Ascending aorta (tissue), 2 donors: Measurements from ENCODE around the gene MON2. TPM values are rescaled to one million over a fixed set of nuclear protein-coding genes. Genes with fewer than 3 reads are reported as not detected.
"Not testable (repeated sequence)": the region's sequence is repeated elsewhere in the genome, so short reads cannot be mapped to it uniquely, and the experiment has no call there.

Experiments
- DNase-seq, 2 donors: peaks; one replicate each; pipeline ENCODE4 v3.0.0-alpha.2; 2019; ENCODE audit warnings: low spot score in 2 of 2
- H3K27ac ChIP-seq, 2 donors: fragments of 200-600 bp; sonication (generic); one replicate each; pipeline ENCODE4 v1.5.1; 2016 to 2017; ENCODE audit warnings: mild to moderate bottlenecking in 1 of 2
- H3K27me3 ChIP-seq: fragments of 200-600 bp; sonication (generic); one replicate; pipeline ENCODE4 v1.5.1; 2017
- H3K36me3 ChIP-seq, 2 donors: fragments of 200-600 bp; sonication (generic); one replicate each; pipeline ENCODE4 v1.5.1; 2016
- H3K4me1 ChIP-seq, 2 donors: fragments of 200-600 bp; sonication (generic); one replicate each; pipeline ENCODE4 v1.5.1; 2016 to 2017; ENCODE audit warnings: mild to moderate bottlenecking in 1 of 2
- H3K4me3 ChIP-seq, 2 donors: fragments of 200-600 bp; sonication (generic); one replicate each; pipeline ENCODE4 v1.5.1; 2016 to 2017; ENCODE audit warnings: mild to moderate bottlenecking in 1 of 2
- H3K9me3 ChIP-seq, 2 donors: fragments of 200-600 bp; sonication (generic); one replicate each; pipeline ENCODE4 v1.5.1; 2016
- intact Hi-C: fragments of 100-400 bp; cut with DNase I; formaldehyde crosslinking; loops from one replicate; pipeline ENCODE4 v1.15.1; 2023
- total RNA-seq: library from RNA; depleted of rRNA; stranded (reverse); fragments of >200 nt; gene quantifications from one replicate; pipeline ENCODE4 v1.1.0, GENCODE V29; 2016
- TF ChIP-seq, protein P1 (sequence below), 3 experiments: fragments of 200-600 bp in 2 of 3; fragments of 450-650 bp in 1 of 3; sonication (generic) in 2 of 3; IDR thresholded peaks; one replicate each; pipeline ENCODE4 v1.5.1; 2016 to 2019; ENCODE audit warnings: antibody characterized with exemption in 3 of 3, mild to moderate bottlenecking in 1 of 3, moderate library complexity in 1 of 3

MON2 gene
- total RNA-seq, 1 donor from 2014 or later: 14.4 TPM

DNA sequence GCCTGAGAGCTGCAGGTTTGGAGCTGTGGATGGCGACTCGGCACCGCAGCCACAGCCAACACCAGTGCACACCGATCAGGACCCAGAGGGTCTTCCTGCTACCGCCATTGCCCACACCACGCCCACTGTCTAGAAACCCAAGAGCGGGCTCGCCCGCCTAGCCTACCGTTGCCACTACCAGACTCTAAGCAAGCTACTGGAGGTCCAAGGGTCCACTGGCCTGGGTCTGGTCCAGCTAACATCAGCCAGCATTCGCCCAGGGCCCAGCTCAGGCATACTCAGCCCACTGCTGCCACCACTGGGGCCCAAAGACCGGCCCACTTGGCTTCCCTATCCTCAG, 30.5 kb upstream of the MON2 start:
- intact Hi-C loops: loop anchor here (5.0 kb wide), 1 partner anchor 631 kb away; no protein-coding TSS in a partner anchor
- no peak overlapping the region for H3K27ac ChIP-seq
- no peak for DNase-seq
- H3K9me3 ChIP-seq: no peaks in the 10 kb centered on the region
- no peaks in the 10 kb centered on the region for H3K27me3 ChIP-seq
- TF ChIP-seq, protein P1, sequence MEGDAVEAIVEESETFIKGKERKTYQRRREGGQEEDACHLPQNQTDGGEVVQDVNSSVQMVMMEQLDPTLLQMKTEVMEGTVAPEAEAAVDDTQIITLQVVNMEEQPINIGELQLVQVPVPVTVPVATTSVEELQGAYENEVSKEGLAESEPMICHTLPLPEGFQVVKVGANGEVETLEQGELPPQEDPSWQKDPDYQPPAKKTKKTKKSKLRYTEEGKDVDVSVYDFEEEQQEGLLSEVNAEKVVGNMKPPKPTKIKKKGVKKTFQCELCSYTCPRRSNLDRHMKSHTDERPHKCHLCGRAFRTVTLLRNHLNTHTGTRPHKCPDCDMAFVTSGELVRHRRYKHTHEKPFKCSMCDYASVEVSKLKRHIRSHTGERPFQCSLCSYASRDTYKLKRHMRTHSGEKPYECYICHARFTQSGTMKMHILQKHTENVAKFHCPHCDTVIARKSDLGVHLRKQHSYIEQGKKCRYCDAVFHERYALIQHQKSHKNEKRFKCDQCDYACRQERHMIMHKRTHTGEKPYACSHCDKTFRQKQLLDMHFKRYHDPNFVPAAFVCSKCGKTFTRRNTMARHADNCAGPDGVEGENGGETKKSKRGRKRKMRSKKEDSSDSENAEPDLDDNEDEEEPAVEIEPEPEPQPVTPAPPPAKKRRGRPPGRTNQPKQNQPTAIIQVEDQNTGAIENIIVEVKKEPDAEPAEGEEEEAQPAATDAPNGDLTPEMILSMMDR (IDR thresholded peaks at IDR 0.05): no peak
- H3K36me3 ChIP-seq: no peaks in the 10 kb centered on the region
- peaks cover 0 to 2% of the 10 kb centered on the region in 2 donors for H3K4me1 ChIP-seq
- peak overlapping the region in 1 of 2 donors; percentile 75 for H3K4me3 ChIP-seq

GRCh38 chr12:62438098-62438692, 28.4 kb upstream of the MON2 start:
- H3K27me3 ChIP-seq: no peaks in the 10 kb centered on the region
- H3K27ac ChIP-seq: no peak overlapping the region
- H3K9me3 ChIP-seq: no peaks in the 10 kb centered on the region
- TF ChIP-seq, protein P1 (IDR thresholded peaks at IDR 0.05): peak; percentile 46 to 81 (median 64)
- no peak for DNase-seq
- intact Hi-C loops: loop anchor here (1.0 to 5.0 kb wide), 2 partner anchors 356 to 629 kb away; no protein-coding TSS in a partner anchor
- H3K4me1 ChIP-seq: peaks cover 0 to 2% of the 10 kb centered on the region in 2 donors
- H3K36me3 ChIP-seq: no peaks in the 10 kb centered on the region
- H3K4me3 ChIP-seq: no peak overlapping the region

GRCh38 chr12:62446754-62447452, 19.7 kb upstream of the MON2 start:
- Histone ChIP-seq H3K27me3 (no peaks in the 10 kb centered on the region), H3K4me1 (no peaks in the 10 kb centered on the region), H3K4me3 (no peak overlapping the region), H3K27ac (no peak overlapping the region), H3K36me3 (no peaks in the 10 kb centered on the region), H3K9me3 (peaks cover 0 to 13% of the 10 kb centered on the region in 2 donors)
- TF ChIP-seq, protein P1 (IDR thresholded peaks at IDR 0.05): no peak
- intact Hi-C loops: no loop called here
- no peak for DNase-seq

GRCh38 chr12:62448436-62448835, 18.2 kb upstream of the MON2 start:
- no peaks in the 10 kb centered on the region for H3K4me1 ChIP-seq
- peaks cover 0 to 13% of the 10 kb centered on the region in 2 donors for H3K9me3 ChIP-seq
- no peak overlapping the region for H3K27ac ChIP-seq
- no peaks in the 10 kb centered on the region for H3K36me3 ChIP-seq
- TF ChIP-seq, protein P1 (IDR thresholded peaks at IDR 0.05): no peak
- H3K27me3 ChIP-seq: no peaks in the 10 kb centered on the region
- intact Hi-C loops: no loop called here
- no peak for DNase-seq
- H3K4me3 ChIP-seq: no peak overlapping the region

DNA sequence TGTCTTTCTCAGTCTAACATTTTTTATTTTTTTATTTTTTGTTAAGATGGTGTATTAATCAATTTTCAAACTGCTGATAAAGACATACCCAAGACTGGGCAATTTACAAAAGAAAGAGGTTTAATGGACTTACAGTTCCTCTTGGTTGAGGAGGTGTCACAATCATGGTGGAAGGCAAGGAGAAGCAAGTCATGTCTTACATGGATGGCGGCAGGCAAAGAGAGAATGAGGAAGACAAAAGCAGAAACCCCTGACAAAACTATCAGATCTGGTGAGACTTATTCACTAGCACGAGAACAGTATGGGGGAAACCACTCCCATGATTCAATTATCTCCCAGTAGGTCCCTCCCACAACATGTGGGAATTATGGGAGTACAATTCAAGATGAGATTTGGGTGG, 11.2 kb upstream of the MON2 start:
- H3K4me3 ChIP-seq, H3K27me3 ChIP-seq, DNase-seq, H3K27ac ChIP-seq, intact Hi-C loops, H3K36me3 ChIP-seq, H3K9me3 ChIP-seq, H3K4me1 ChIP-seq: not testable (repeated sequence)

DNA sequence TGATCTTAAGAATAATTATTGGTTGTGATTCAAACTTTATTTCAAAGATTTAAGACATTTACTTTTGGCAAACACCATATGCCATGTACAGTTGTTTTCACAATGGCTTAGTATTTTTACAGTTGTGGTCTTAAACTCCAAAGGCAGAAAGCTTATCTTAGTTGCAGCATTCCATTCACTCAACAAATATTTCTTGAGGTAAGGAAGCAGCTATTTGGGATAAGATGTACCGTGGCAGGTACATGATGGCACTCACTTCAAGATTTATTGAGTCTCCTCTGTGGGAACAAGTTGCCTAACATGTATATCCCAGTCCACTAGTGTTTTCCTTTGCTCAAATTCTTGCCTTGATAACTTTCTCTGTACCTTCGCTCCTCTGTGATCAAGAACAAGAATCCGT, 8.0 kb upstream of the MON2 start:
- Histone ChIP-seq H3K27me3 (no peaks in the 10 kb centered on the region), H3K27ac (no peak overlapping the region), H3K4me1 (no peaks in the 10 kb centered on the region), H3K9me3 (no peaks in the 10 kb centered on the region), H3K4me3 (no peak overlapping the region), H3K36me3 (no peaks in the 10 kb centered on the region)
- TF ChIP-seq, protein P1 (IDR thresholded peaks at IDR 0.05): no peak
- intact Hi-C loops: no loop called here
- DNase-seq: no peak
